Measurements from ENCODE around the gene DNAJC11.
"Not testable (repeated sequence)": the region's sequence is repeated elsewhere in the genome, so short reads cannot be mapped to it uniquely, and the experiment has no call there.

DNAJC11 gene

DNA sequence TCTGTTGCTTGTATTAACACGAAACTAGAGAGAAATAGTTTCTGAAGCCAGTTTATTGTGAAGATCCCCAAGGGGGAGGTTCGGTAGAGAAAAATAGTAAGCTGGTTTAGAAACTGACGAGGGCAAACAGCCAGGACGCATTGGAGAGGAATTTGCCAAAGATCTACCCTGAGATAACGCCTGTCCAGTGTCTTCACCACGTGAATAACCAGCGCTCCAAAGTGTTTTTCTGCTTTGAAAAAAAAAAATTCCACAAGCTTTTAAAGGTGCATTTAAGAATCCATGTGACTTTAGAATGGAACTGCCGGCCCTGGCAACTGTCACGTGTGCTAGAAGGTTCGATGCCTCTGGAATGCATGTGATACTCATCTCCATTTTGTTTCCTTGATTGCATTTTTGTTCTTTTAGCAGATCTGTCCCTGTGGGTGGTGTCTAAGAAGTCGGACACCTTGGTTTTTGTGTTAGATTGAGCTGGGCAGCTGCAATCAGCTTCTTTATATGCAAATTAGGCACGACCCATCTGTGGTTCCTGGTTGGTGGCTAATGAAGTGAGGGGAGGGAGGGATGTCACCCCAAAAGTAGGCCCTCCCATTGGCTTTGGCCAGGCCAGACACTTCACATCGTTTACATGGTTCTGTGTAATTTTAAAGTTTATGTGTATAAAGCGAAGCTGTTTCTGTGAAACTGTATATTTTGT is 78.2 kb downstream of the DNAJC11 start:
- no peak for DNase-seq (ENCODE audit: low read depth)

DNA sequence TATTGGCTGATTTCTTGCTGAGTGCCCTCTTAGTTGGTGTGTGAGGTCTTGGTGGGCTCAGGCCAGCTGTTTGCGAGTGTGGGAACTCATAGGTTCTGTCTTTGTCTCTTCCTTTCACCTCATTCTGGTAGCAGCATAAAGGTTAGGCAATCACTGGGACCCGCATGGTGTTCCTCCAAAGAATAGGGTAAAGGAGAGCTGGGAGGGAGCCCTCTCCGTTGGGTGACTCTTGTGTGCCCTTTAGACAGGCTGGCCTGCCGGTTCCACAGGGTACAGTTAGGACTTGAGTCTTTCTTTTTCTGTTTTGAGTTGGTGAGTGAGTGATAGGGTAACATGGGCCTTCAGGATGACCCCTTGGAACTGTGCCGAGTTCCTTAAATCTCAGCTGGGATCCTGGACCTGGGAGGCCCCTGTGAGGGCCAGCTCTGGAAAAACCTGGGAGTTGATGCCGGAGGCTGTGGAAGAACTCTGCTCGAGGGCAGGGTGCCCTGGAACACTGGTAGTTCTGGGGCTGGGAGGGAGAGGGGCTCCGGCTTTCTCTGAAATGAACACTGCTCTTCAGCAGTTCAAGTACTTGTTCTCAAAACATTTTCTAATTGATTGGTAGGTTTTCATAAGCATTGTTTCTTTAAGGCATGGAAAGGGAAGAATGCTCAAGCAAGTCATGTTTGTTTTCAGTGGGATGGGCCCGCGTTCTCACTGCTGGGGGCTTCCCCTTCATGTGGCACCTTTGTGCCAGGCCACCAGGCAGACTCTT is 79.0 kb downstream of the DNAJC11 start:
- no peak for DNase-seq (ENCODE audit: low read depth)

DNA sequence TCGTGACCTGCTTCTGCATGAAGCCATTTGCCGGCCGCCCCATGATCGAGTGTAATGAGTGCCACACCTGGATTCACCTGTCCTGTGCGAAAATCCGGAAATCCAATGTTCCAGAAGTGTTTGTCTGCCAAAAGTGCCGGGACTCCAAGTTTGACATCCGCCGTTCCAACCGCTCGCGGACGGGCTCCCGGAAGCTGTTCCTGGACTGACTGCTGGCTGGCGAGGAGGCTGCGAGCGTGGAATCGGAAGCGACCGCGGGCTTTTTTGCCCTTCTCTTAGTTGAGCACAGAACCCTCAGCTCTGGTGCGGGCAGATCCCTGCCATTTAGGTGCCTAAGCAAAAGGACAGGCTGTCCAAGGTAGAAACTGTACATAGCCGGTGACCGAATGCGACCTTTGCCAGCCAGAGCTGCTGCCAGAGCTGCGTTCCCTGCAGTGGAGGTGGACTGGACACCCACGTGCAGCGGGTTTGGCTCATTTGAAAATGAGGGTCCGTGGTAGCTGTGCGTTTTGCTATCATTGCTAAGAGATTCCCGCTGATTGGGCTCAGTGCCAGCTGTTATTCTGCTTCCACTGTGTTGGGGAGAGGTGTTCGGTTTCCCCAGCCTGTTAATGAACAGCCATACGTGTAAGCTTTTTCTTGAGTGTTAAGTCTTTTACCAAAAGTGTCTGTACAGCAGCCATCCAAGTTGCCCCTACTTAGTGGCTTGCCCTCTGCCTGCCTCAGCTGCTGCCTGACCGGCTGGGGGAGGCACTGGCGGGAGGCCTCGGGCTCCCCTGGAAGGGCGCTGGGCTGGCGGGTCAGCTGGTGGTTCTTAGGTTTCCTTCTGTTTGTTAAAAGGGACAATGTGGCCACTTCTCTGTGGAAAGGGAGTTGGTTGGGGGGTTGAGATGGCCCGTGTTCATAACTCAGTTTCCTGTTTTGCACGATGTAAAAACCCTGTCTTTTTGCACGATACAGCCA is 79.9 kb downstream of the DNAJC11 start:
- no peak for DNase-seq (ENCODE audit: low read depth)

DNA sequence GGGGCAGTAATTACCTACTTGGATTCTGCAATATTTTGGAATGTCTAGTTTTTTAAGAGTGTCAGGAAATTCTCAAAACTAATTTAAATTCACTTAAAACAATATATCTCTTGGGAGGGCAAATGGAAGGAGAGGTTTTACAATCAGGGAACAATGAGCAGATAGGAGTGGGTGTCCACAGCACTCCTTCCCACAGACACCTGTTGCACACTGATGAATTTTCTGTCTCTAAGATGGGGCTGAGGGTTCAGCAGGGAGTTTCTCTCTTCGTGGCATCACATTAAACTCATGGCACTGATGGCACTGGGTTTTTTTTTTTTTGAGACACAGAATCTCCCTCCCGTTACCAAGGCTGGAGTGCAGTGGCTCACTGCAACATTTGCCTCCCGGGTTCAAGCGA is 82.6 kb downstream of the DNAJC11 start:
- DNase-seq (ENCODE audit: low read depth): no peak

DNA sequence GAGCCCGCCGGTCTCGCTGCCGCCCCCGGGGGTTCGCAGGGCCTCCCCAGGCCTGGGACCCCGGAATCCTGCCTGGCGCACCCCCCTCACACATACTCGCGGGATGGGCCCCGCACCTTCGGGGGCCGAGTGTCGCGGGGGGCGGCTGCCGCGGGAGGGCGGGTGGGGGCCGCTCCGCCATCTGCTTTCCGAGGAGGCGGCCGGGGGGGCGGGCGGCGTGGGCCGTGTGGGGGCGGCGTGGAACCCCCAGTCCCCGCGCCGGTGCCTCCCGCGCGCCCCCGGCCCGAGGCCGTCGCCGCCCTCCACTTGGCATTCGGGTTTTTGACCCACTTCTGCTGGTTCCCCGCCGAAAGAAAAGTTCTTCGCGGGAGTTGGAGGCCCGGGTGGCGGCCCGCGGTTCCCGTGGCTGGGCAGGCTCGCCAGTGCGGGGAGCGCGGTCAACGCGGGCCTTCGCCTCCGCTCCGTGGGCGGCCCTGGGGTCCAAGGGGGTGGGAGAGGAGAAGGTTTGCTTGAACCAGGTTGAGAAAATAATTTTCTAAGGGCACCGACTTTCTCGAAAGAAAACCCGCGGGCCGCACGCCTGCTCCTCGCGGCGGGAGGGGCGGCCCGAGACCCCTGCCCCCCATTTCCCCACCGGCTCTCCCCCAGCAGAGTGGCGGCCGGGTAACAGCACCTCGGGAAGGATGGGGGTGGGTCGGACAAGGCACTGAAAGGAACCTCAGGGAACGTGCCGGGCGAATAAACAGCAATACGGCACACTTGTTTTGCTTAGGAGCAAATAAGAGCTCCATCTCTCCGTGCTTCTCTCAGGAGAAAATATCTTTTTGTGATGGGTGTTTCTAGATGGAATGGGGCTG is 86.5 kb downstream of the DNAJC11 start:
- DNase-seq (ENCODE audit: low read depth): no peak

DNA sequence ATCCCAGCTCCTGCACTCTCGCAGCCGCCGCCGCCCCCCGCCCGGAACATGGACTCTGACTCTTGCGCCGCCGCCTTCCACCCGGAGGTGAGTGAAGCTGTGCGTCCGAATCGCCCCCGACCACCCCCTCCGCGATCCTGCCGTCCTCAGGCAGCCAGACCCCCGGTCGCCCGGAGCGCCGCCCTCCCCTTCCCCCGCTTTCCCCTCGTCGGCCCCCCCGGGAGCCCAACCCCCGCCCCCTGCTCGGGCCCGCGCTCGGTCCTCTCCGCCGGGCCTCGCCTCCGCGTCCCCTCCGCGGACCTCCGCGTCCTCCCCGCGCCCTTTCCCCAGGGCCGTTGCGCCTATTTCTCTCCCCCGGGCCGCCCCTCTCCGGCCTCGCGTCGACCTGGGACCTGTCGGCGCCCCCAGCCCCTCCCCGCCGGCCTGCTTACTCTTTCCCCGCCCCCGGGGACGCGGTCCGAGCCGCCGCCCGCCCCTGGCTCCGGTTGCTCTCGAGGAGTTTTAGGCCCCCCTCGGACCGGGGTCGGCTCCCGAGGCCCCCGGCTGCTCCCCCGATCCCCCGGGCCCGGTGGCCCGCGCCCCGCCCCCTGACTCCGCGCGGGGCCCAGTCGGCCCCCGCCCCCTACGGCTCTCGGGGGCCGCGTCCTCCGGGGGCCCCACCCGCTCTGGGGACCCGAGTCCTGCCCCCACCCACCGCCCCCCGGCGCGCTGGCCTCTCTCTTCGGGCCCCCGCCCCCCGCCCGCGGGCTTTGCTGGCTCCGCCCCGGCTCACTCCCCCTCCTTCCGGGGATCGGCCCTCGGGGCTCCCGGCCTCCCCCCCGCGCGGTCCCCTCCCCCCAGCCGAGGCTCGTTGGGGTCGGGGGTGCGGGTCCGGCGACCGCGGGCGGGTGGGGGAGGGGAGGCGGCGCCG is 87.3 kb downstream of the DNAJC11 start:
- DNase-seq (ENCODE audit: low read depth): peak; percentile 38

DNA sequence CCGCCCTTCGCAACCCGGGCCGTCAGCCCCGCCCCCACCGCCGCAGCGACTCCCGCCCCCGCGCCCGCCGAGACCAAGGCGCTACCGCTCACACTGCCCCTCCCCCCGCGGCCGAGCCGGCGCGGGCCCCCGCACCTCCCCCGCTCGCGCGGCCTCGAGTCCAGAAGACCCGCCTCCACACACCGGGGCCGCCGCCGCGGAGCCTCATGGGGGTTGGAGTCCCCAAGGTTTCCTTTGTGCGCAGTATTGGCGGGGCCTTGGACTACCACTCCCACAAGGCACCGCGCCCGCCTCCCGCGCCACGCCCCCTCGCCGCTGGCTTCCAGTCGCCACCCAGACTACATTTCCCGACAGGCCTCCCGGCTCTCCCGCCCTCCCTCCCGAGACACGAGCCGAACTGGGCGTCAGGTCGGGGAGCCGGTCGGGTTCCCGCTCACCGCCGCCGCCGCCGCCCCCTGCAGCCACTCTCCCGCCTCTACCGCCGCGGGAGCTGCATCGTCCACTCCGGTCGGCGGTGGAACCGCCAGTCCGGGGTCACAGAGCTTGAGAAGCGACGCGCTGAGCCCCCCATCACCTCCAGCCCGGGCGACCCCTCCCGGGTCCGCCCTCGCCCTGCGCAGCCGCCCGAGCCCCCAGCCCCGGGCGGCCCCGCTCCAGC is 88.1 kb downstream of the DNAJC11 start, which contains the start of gene PHF13:
Gene PHF13, plus strand, starts transcription at position 371 of the 658 bp plus-strand sequence. CDS start 336 bp downstream, outside the sequence.
- DNase-seq (ENCODE audit: low read depth): peak; percentile 99

DNA sequence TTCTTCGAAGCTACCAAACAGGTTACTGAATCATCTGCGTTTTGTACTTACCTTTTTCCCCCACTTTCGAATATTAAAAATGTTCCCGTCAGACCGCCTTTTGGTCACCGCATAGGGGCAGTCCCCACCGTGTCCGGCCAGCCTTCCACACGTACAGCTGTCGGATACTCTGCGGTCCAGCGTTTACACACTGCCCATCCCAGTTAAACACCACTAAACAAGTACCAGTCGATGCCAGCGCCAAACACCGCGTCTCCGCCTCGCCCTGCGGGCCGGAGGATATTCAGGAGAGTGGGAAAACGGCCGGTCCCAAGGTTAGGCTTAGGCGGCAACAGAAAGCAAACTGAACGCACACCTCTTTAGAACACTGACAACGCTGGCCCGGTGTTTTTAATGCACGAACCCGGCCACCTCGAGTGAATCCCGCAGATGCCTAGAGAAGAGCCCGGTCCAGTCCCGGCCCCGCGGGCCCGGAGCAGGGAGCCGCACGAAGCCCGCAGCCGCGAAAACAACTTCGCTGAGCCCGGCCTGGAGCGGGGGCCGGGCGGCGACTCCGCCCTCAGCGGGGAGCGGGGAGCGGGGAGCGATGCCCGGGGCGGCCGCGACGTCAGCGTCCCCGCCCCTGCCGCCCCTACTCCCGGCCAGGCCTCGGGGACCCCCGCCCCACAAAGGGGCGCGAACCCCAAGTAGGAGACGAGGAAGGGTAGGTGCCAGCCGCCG is 88.8 kb downstream of the DNAJC11 start:
- DNase-seq (ENCODE audit: low read depth): peak; percentile 23

DNA sequence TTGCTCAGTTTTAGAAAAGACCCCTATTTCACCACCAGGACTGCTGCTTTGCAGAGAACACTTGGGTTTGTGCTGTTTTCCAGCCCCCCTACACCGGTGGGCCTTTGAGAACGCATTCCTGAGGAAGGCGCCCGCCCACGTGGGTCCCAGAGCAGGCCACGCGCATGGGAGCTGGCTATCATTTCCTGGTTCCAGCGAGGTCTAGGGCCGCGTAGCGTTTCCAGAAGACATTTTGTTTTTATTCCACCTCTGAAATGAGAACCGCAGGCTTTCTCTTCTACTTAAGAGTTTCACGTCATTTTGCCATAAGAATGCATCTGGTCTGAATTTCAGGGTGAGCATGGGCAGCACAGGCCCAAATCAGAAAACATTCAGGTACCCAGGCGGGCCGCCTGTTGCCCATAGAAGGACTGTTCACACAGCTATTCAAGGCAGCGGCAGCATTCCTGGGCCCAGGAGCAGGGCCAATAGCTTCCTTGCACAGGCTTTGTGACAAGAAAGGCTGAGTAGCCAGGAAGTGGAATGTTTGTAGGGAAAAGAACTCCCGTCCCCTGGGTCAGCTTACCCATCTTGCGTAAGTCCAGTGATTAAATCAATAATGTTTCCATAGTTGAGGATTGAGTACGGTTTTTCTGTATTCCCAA is 97.6 kb downstream of the DNAJC11 start:
- DNase-seq (ENCODE audit: low read depth): no peak

DNA sequence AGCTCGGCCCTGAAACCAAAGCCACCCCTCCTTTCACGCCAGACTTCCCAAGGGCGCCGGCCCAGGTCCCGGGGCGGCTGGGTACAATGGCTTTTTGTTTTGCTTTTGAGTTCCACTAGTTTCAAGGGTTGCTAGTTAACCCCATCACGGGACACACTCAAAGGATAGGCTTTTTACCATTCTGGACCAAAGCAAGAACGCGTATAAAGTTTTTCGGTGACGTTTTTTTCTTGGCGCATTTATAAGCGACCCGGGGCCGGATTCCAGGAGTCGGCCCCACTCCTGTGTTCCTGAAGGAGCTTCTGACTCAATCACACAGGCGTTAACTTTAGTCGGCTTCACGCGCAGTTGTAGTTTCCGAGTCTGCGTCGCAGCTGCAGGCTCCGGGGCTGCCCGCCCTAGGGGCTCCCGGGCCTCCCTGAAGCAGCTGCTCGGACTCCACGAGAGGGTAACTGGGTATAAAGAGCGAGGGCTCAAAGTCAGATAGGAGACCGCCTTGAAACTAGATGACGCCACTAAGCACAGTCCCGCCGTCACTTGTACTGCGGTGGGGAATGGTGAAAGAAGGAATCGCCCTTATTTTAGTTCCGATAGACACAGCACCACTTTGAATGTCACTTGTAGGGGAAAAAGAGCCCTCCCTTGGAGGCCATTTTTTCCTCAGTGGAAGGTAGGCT is 98.2 kb downstream of the DNAJC11 start:
- peak; percentile 46 for DNase-seq (ENCODE audit: low read depth)

DNA sequence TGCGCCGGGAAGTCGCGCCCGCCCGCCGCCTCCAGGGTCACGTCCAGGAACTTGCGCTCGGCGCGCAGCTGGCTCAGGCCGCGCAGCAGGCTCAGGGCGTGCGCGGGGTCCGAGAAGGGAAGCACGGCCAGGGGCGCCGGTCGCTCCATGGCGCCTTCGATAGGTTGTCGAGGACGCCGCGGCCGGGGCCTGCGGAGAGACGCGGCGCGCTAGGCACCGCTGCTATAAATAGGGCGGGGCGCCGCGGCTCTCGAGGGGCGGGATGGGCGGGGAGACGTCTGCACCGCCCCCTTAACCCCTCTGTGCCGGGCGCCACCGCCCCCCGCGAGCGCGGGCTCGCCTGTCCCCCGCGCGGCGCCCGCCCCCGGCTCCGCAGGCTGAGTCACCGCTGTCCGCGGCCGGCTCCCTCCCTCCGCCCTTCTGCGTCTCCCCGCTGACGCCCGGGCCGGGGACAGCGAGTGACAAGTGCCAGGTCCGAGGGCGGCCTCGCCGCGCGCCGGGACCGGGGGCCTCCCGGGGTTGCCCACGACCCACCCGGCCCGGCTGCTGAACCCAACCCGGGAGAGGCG is 98.9 kb downstream of the DNAJC11 start, which contains the start of gene KLHL21:
Gene KLHL21, minus strand, starts transcription at position 201 of the 569 bp plus-strand sequence. Its CDS starts 52 bp downstream, at position 149.
- DNase-seq (ENCODE audit: low read depth): peak; percentile 80

DNA sequence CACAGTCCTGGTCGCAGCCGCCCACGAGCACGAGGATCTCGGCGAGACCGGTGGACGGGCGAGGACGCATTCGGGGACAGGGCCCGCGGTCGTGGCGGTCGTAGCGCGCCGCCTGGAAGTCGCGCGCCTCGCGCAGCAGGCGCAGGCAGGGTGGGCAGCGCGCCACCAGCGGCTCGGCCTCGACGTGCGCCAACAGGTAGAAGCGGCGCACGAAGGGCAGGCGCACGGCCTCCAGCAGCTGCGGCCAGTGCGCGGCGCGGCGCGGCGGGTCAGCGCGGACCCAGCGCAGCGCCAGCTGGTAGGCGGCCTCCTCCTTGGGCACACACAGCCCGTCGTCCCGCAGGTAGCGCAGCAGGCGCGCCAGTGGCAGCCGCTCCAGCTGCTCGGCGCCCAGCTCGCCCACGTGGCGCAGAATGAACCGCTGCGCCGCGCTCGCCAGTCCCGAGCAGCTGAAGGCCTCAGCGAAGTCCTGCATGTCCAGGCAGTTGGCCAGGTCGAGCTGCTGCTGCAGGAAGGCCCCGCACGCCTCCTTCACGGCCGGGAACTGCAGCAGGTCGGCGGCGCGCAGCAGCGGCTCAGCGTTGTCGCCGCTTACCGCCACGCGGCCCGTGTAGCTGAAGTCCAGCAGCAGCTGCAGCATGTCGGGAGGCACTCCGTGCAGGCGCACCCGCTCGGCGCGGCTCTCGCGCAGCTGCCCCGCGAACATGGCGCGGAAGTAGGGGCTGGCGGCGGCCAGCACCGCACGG is 99.5 kb downstream of the DNAJC11 start:
- DNase-seq (ENCODE audit: low read depth): no peak

DNA sequence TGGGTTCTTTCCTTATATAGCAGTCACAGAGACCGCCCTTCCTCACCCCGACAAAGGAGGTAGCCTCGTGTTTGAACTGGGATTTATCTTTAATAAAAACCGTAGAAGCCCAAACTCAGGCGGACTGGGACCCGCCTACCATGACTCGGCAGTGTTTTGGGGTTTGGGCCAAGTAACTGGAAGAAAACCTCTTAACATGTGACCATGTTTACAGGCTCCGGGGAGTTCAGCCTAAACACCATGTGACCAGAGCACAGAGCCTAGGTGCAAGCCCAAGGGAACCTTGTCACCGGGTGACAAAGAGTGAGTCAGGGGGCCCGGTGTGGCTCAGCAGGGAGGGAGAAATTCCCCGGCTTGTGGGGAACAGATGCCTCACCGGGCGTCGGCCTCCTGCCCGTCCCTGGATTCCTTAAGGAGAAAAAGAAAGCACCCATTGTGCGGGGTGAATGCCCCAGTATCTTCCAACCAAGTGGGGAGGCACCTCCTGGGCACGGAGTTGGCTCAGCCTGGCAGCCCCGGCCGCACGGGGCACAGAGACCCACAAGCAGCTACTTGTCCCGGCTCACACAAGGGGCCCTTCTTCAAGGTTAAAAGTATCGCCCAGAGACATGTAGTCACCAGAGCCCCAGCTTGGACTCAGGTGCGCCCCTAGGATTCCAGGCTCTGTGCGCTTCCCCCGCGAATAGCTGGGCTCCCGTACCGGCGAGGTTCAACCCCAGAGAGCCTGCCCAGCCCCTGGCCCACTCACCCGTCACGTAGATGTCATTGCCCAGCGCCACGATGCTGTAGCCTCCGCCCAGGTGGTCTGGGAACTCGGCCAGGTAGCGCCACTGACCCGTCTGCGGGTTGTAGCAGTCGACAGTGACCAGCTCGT is 100.3 kb downstream of the DNAJC11 start:
- DNase-seq (ENCODE audit: low read depth): peak; percentile 84

DNA sequence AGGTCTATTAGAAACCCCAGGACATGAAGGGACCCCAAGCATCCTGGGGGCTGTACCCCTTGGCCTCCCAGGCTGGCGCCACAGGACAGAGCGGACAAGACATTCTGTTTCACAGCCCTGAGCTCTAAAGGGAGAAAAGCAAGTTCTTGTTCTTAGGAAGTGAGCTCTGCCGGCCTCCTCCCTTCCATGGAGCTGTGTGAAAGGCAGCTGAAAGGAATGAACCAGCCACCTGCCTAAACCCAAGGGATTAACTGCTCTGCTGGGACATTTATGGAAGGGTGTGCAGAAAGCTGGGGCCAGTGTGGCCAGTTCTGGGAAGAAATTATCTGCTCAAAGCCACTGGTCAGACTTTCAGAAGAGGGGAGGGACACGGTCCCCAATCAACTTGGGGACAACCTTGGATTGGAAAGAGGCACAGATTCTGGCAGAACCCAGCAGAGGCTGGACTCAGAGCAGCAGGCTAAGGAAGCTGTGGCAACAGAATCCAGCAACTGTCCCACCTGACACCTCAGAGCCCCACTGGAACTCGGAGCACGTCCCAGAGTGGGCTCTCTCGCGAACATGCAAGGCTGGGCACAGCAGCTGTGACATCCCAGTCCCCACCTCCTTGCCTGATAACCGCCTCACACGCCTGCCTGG is 101.1 kb downstream of the DNAJC11 start:
- DNase-seq (ENCODE audit: low read depth): no peak

DNA sequence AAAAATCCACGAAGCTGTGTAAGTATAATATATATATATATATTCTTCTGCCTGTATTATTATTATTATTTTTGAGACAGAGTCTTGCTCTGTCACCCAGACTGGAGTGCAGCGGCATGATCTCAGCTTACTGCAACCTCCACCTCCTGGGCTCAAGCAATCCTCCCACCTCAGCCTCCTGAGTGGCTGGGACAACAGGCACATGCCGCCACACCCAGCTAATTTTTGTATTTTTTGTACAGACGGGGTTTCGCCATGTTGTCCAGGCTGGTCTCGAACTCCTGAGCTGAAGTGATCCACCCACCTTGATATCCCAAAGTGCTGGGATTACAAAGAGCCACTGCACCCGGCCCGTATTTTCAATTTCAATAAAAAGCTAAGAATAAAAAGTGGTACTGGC is 101.6 kb downstream of the DNAJC11 start:
- DNase-seq (ENCODE audit: low read depth): not testable (repeated sequence)

All from activated T-cell treated with anti-CD3 and anti-CD28 coated beads for 24 hours (primary cell).